ENCODE results near the gene COL4A2. TPM values are rescaled to one million over a fixed set of nuclear protein-coding genes. Genes with fewer than 3 reads are reported as not detected.

The COL4A2 gene
- total RNA-seq, 1 donor from 2014 or later, result 91.2 TPM

DNA sequence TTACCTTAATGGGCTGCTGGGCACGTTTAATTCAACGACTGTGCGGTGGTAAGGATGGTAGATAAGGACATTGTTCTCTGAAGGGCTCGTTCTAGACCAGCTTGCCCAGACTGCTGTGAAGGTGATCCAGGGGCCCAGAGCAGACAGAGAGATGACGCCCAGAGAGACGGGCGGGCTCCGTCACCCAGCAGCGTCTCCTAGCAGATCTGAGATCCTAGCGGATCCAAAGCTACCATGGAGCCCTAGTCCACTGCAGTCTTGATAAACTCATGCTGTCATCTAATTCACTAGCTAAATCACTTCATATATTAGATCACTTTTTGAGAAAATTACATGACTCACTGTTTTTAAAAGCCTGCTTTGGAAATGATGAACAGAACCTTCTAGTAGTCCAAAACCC, 21.5 kb downstream of the COL4A2 start:
- intact Hi-C loops (cut with DNase I), result no loop called here
- ATAC-seq (ENCODE audit: poor library complexity) (no peak), DNase-seq (no peak)

- intact Hi-C loops (cut with DNase I), result no loop called here
- DNase-seq (no peak), ATAC-seq (ENCODE audit: poor library complexity) (no peak)
These were observed 22.2 kb downstream of the COL4A2 start for GRCh38 chr13:110329258-110329657.

GRCh38 chr13:110329798-110330461, 22.8 kb downstream of the COL4A2 start:
- peak; percentile 34 for ATAC-seq (ENCODE audit: poor library complexity)

GRCh38 chr13:110330491-110331011, 23.5 kb downstream of the COL4A2 start:
- intact Hi-C loops (cut with DNase I), result no loop called here
- DNase-seq (no peak), ATAC-seq (ENCODE audit: poor library complexity) (no peak)

More at GRCh38 chr13:110329798-110330461, 22.8 kb downstream of the COL4A2 start:
- no peak for DNase-seq
- intact Hi-C loops (cut with DNase I), result no loop called here

GRCh38 chr13:110331362-110331761, 24.3 kb downstream of the COL4A2 start:
- intact Hi-C loops (cut with DNase I), result no loop called here
- ATAC-seq (ENCODE audit: poor library complexity) (no peak), DNase-seq (no peak)

- intact Hi-C loops (cut with DNase I), result no loop called here
- ATAC-seq (ENCODE audit: poor library complexity), result no peak
- no peak for DNase-seq
These were observed 25.7 kb downstream of the COL4A2 start for GRCh38 chr13:110332750-110333149.

DNA sequence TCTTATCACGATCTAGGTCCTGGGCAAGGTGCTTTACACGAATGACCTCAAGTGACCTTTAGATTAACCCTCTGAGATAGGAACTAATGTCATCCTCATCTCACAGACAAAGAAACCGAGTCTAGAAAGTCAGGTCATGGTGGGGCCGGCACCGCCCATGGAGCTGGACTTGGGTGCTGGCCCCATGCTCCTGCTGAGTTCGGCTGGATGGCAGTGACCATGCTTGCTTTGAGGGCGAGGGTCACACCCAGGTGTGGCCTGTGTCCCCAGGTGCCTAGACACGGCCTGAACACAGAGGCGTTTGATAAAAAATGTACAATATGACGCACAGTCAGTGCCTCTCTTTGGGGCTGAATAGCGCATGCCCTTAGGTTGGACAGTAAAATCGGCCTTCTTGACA, 26.8 kb downstream of the COL4A2 start:
- intact Hi-C loops (cut with DNase I), result no loop called here
- no peak for ATAC-seq (ENCODE audit: poor library complexity)
- no peak for DNase-seq

- intact Hi-C loops (cut with DNase I), result no loop called here
- no peak for ATAC-seq (ENCODE audit: poor library complexity)
- DNase-seq, result no peak
These were observed 27.2 kb downstream of the COL4A2 start for GRCh38 chr13:110334256-110334655.

GRCh38 chr13:110334841-110335490, 27.9 kb downstream of the COL4A2 start:
- ATAC-seq (ENCODE audit: poor library complexity) (no peak), DNase-seq (no peak)
- intact Hi-C loops (cut with DNase I), result no loop called here

GRCh38 chr13:110336108-110336507, 29.0 kb downstream of the COL4A2 start:
- DNase-seq (no peak), ATAC-seq (ENCODE audit: poor library complexity) (no peak)
- intact Hi-C loops (cut with DNase I), result no loop called here

DNA sequence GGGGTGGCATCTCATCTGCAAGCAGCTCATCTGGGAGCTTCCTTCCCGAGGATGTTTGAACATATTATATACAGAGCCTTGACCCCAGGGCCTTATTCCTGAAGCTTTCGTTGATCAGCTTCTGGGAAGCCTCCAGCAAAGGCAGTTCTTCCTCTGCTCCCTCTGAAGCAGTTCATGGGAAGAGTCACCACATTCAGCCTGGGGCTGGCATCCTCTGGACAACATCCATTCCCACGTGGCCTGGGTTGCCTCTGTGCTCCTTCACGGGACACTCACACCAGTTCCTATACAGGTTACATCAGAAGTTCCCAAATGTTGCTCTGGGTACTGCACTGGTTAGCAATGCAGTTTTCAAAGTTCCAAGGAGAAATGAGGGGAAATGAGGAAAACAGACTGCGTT, 29.6 kb downstream of the COL4A2 start:
- ATAC-seq (ENCODE audit: poor library complexity) (no peak), DNase-seq (no peak)
- intact Hi-C loops (cut with DNase I), result no loop called here

- intact Hi-C loops (cut with DNase I), result no loop called here
- peak; percentile 53 for DNase-seq
These were observed 30.2 kb downstream of the COL4A2 start for GRCh38 chr13:110337247-110337646.

DNA sequence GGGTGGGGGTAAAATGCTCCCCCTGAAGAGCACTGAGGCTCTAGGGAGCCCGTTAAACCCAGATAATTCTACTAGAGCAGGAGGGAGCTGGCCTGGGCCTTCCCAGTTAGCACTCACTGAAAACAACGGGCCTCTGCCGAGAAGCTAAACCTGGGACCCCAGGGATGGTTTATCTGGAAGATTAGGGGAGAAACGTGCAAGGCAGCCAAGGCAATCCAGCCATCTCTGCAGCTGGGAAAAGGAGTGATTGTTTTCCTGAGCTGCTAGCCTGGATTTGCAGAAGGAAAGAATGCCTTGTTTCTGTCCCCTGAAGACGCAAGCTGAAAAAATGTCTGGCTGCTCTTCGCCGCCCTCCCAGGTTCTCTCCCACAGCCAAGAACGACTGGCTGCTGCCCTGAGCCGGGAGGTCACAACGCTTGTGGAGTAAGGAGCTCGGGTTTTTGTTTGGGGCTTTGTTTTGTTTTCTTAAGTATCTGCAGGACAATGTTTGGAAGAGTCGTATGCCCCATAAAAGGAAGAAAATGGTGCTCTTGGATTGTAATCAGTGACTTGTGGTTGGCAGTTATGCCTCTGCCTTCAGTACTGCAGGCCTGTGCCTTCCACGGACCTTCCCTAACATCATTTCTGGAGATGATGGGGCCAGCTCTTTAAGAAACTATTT, 31.5 kb downstream of the COL4A2 start:
- ATAC-seq (ENCODE audit: poor library complexity), result peak; percentile 67
- peak; percentile 77 for DNase-seq
- intact Hi-C loops (cut with DNase I), result no loop called here

More at GRCh38 chr13:110337247-110337646, 30.2 kb downstream of the COL4A2 start:
- ATAC-seq (ENCODE audit: poor library complexity), result peak; percentile 5

DNA sequence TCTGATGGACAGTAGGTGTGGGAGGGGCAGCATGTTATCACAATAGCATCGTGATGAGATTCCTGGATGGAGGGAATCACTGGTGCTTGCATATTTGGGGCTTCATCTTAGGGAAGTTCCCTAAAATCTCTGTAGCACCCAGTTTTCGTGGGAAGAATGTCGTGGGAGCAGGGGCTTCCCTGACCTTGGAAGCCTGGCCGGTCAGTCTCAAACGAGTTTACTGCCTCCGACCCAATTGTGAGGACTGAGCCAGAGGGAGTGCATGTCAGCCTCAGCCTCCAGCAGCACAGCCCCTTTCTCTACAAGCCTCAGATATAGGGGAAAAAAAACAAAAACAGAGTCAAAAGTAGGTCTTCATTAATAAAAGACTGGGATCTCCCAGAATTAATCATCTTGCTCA, 32.2 kb downstream of the COL4A2 start:
- intact Hi-C loops (cut with DNase I), result no loop called here
- ATAC-seq (ENCODE audit: poor library complexity) (no peak), DNase-seq (no peak)

- ATAC-seq (ENCODE audit: poor library complexity) (no peak), DNase-seq (no peak)
- intact Hi-C loops (cut with DNase I), result no loop called here
These were observed 33.0 kb downstream of the COL4A2 start for GRCh38 chr13:110339975-110340550.

- DNase-seq (peak; percentile 89), ATAC-seq (ENCODE audit: poor library complexity) (peak; percentile 32)
- intact Hi-C loops (cut with DNase I), result no loop called here
These were observed 33.8 kb downstream of the COL4A2 start for GRCh38 chr13:110340812-110341444.

DNA sequence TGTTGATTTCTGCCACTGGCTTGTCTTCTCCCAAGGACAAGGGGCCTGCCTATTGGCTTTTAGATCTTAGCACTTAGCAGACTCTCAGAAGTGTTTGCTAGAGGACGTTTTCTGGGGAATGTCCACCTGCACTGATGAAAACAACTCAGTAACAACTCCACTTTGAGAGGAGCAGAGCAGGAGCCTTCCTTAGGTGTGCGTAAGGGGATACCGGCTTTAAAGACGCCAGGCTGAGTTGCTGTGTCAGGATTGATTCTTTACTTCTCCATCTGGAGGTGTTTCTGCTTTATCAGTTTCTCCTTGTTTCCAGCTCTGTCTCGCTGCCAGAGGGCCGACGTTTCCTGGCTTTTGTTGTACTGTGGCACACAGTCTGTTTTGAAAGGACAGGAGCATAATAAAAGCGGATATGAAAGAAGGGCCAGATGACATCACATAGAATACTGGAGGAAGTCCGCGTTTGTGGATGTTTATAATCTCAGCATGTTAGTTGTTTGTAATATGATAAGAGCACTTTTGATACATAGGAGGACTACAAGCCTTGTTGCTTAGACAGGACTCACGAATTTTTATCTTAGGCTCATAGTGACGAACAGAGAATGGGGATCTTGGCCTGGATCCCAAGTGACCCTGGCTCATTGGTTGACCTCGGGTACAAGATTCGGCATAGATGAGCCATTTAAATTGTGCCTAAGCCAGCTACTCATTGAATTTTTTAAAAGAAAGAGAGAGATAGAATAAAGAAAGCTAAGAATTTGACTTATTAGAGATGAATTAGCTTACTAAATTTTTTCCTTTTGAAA, 34.6 kb downstream of the COL4A2 start:
- peak; percentile 72 for DNase-seq
- ATAC-seq (ENCODE audit: poor library complexity), result peak; percentile 17
- intact Hi-C loops (cut with DNase I), result no loop called here

- intact Hi-C loops (cut with DNase I), result no loop called here
- ATAC-seq (ENCODE audit: poor library complexity), result no peak
- DNase-seq, result no peak
These were observed 35.4 kb downstream of the COL4A2 start for GRCh38 chr13:110342474-110342873.

All from Right ventricle myocardium superior (tissue), 1 donor.